Nephron progenitor cell (in vitro differentiated cells): Measurements from ENCODE around the gene FAM163A.

ENCODE experiments used
- DNase-seq: peaks from one replicate; pipeline ENCODE4 v3.0.0; 2021
- H3K27ac Mint-ChIP-seq: 2 replicates; pipeline ENCODE4 v1.8.0; 2021; ENCODE audit warnings: mild to moderate bottlenecking, moderate library complexity, mixed read lengths
- H3K27me3 Mint-ChIP-seq: 2 replicates; pipeline ENCODE4 v1.8.0; 2021; ENCODE audit warnings: mild to moderate bottlenecking, low read depth, mixed read lengths; ENCODE audit not compliant: poor library complexity
- H3K36me3 Mint-ChIP-seq: 2 replicates; pipeline ENCODE4 v1.8.0; 2021; ENCODE audit warnings: low read depth, mixed read lengths
- H3K4me1 Mint-ChIP-seq: 2 replicates; pipeline ENCODE4 v1.8.0; 2021; ENCODE audit warnings: mixed read lengths
- H3K4me3 Mint-ChIP-seq: 2 replicates; pipeline ENCODE4 v1.8.0; 2021; ENCODE audit warnings: mild to moderate bottlenecking, moderate library complexity, mixed read lengths
- H3K9me3 Mint-ChIP-seq: 2 replicates; pipeline ENCODE4 v1.8.0; 2021; ENCODE audit warnings: mild to moderate bottlenecking, moderate library complexity, mixed read lengths
- CTCF ChIP-seq: fragments of 200-600 bp; sonication (generic); IDR thresholded peaks from 2 replicates; pipeline ENCODE4 v1.5.0; 2021; ENCODE audit warnings: antibody characterized with exemption

FAM163A gene

DNA sequence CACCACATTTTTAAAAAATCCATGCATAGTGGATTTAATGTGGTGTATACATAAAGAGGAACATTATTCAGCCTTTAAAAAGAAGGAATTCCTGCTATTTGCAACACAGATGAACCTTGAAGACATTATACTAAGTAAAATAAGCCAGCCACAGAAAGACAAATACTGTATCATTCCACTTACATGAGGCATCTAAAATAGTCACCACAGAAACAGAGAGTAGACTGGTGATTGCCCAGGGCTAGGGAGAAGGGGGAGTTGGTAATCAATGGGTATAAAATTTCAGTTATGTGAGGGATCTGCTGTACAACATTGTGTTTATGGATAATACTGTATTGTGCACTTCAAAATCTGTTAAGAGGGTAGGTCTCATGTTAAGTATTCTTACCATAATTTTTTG is 10.0 kb downstream of the FAM163A start:
- Mint-ChIP-seq H3K27me3 (peaks cover 21% of the 10 kb centered on the region), H3K4me1 (peaks cover 6% of the 10 kb centered on the region), H3K27ac (no peak overlapping the region), H3K36me3 (peaks cover 6% of the 10 kb centered on the region), H3K9me3 (peaks cover 29% of the 10 kb centered on the region), H3K4me3 (no peak overlapping the region)
- no peak for TF ChIP-seq CTCF
- DNase-seq = no peak

- H3K36me3 Mint-ChIP-seq = peaks cover 6% of the 10 kb centered on the region
- no peak overlapping the region for H3K27ac Mint-ChIP-seq
- peaks cover 29% of the 10 kb centered on the region for H3K9me3 Mint-ChIP-seq
- DNase-seq = no peak
- no peak for TF ChIP-seq CTCF
- H3K4me3 Mint-ChIP-seq = no peak overlapping the region
- H3K4me1 Mint-ChIP-seq = no peaks in the 10 kb centered on the region
- H3K27me3 Mint-ChIP-seq = peaks cover 19% of the 10 kb centered on the region
Measured at GRCh38 chr1:179754041-179754624, 11.0 kb downstream of the FAM163A start.

DNA sequence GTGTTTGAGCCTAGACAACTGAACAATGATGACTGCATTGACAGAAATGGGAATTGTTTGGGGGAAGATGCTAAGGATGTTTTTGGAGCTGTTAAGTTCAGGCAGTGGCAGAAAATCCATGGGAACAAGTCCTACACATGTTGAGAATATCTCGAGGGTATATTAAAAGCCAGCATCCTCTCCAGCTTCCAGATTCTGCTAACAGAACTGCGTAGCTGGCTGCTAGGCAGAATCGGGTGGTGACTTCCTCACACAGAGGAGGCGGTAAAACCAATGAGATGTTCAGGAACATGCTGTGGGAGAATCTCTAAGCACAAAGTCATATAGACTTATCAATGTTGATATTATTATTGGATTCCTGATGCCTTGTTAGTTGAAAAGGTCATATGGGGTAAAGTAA is 14.8 kb downstream of the FAM163A start:
- Mint-ChIP-seq H3K27ac (no peak overlapping the region), H3K36me3 (no peaks in the 10 kb centered on the region), H3K9me3 (peaks cover under 1% of the 10 kb centered on the region), H3K4me1 (peaks cover 27% of the 10 kb centered on the region), H3K4me3 (no peak overlapping the region), H3K27me3 (peaks cover 10% of the 10 kb centered on the region)
- no peak for TF ChIP-seq CTCF
- no peak for DNase-seq

GRCh38 chr1:179760521-179760920 is 17.4 kb downstream of the FAM163A start:
- no peaks in the 10 kb centered on the region for H3K36me3 Mint-ChIP-seq
- no peak for TF ChIP-seq CTCF
- H3K27me3 Mint-ChIP-seq = peaks cover 20% of the 10 kb centered on the region
- no peak overlapping the region for H3K4me3 Mint-ChIP-seq
- no peak for DNase-seq
- peaks cover 3% of the 10 kb centered on the region for H3K9me3 Mint-ChIP-seq
- H3K27ac Mint-ChIP-seq = peak overlapping the region; percentile 63
- peaks cover 27% of the 10 kb centered on the region for H3K4me1 Mint-ChIP-seq

DNA sequence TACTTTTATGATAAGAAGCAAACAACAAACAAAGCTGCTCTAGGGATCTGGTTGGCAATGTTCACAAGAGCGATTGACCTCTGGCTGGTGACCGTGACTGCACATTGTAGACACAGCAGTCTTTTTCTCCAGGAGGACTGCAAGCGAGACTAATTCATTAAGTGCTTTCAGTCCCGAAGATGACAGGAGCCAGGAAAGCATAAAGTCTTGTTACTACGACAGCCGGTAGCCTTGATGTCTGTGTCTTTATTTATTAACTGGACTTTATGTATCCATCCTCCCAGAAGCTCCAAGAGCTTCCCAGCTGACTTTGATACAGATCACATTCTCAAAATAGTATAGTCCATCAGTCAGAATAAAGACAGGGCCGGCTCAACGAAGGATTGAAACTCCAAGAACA is 18.2 kb downstream of the FAM163A start:
- Mint-ChIP-seq H3K27me3 (peaks cover 20% of the 10 kb centered on the region), H3K4me3 (no peak overlapping the region), H3K4me1 (peaks cover 27% of the 10 kb centered on the region), H3K9me3 (peaks cover 3% of the 10 kb centered on the region), H3K36me3 (no peaks in the 10 kb centered on the region), H3K27ac (peak overlapping the region; percentile 74)
- TF ChIP-seq CTCF = no peak
- DNase-seq = peak; percentile 17
